K562 (cell line): ENCODE results near the gene LAP3. TPM values are rescaled to one million over a fixed set of nuclear protein-coding genes. Genes with fewer than 3 reads are reported as not detected.

ENCODE experiments used
- GTF3C2 ChIP-seq: IDR thresholded peaks from 3 replicates; pipeline ENCODE4 v1.6.1; 2011; ENCODE audit warnings: borderline replicate concordance, mild to moderate bottlenecking, moderate library complexity; ENCODE audit not compliant: insufficient read length; ENCODE audit errors: extremely low read depth
- HCFC1 ChIP-seq: IDR thresholded peaks from 2 replicates; pipeline ENCODE4 v1.6.1; 2012; ENCODE audit warnings: low read depth, low read length, improper control_type of control experiment
- HMBOX1 ChIP-seq: sonication (generic); IDR thresholded peaks from 2 replicates; pipeline ENCODE4 v1.6.1; 2016
- MCM3 ChIP-seq: fragments of 450-650 bp; IDR thresholded peaks from 2 replicates; pipeline ENCODE4 v1.6.1; 2016
- RBBP5 ChIP-seq: fragments of 200-600 bp; sonication (generic); IDR thresholded peaks from 2 replicates; pipeline ENCODE4 v1.6.1; 2012; ENCODE audit warnings: borderline replicate concordance, mild to moderate bottlenecking, low read length, control low read depth, inconsistent platforms; ENCODE audit not compliant: insufficient read depth, poor library complexity, severe bottlenecking
- XRCC3 ChIP-seq: fragments of 450-650 bp; IDR thresholded peaks from 2 replicates; pipeline ENCODE4 v1.6.1; 2017; ENCODE audit warnings: mild to moderate bottlenecking, moderate library complexity
- polyA plus RNA-seq, 8 experiments: library from polyadenylated mRNA; depleted of rRNA in 4 of 8; stranded (reverse) in 5 of 8; unstranded in 3 of 8; fragments of >200 nt; fragmentation: Nextera tagmentation in 2 of 8; fragmentation: Illumina TruSeq in 1 of 8; extraction: Ambion mirVana in 2 of 8; extraction: Trizol in 1 of 8; gene quantifications; 2 replicates each; pipeline versions ENCODE4 v1.2.1 to v1.2.3, GENCODE V29; 2011 to 2014; ENCODE audit warnings: inconsistent platforms in 1 of 8, missing spikeins in 1 of 8
- total RNA-seq, 7 experiments: library from RNA; depleted of rRNA in 6 of 7; stranded (reverse); fragments of >200 nt in 6 of 7; fragmentation: Illumina TruSeq in 2 of 7; extraction: Trizol in 2 of 7; gene quantifications; 2 replicates each; pipeline versions ENCODE4 v1.2.1 to v1.2.3, GENCODE V29; 2011 to 2021; ENCODE audit warnings: low replicate concordance in 1 of 7

The LAP3 gene
- total and polyA plus RNA-seq, 9 of the 15 experiments (the other 6 are each of a cell fraction or from before 2014, with no cell fraction given) = 82.3 to 170 (median 107) TPM

GRCh38 chr4:17577665-17578481 lies 875 bp downstream of the LAP3 start (continued):
- TF ChIP-seq HMBOX1 = 0 out of 2 replicates have a peak, but pooled peaks have one; percentile 19
- no peak for TF ChIP-seq MCM3
- TF ChIP-seq XRCC3 = no peak
- no peak; the same call in 1 of the 2 replicates for TF ChIP-seq HCFC1
- no peak for TF ChIP-seq GTF3C2
- TF ChIP-seq RBBP5 = peak; percentile 67
